HCT116 (cell line): ENCODE results near the gene BNIPL. TPM values are rescaled to one million over a fixed set of nuclear protein-coding genes. Genes with fewer than 3 reads are reported as not detected.

Experiments used
- ATAC-seq: fragments of 200-7000 bp; cut with Tn5 transposase; 2 replicates; pipeline ENCODE4 v1.9.1; 2020; ENCODE audit warnings: mild to moderate bottlenecking, moderate library complexity
- BruUV-seq: library from RNA; stranded (reverse); fragments of 400-500 nt; replicated peaks from 2 replicates; lab custom pipeline; 2021; lab: Mats Ljungman, UMichigan
- CTCF ChIA-PET: fragments of 300-600 bp; sonication (Branson Sonifier 250); formaldehyde crosslinking; loops from one replicate; lab custom pipeline; 2021; ENCODE audit warnings: antibody characterized with exemption; lab: Charles Lee
- POLR2A ChIA-PET: fragments of 300-600, 350-600 bp; sonication (Branson Sonifier 250); formaldehyde crosslinking; loops from one replicate; lab custom pipeline; 2021; ENCODE audit warnings: antibody characterized with exemption; lab: Charles Lee
- RAD21 ChIA-PET, 2 experiments: fragments of 300-600 bp; sonication (Branson Sonifier 250); formaldehyde crosslinking; loops; one replicate each; lab custom pipeline; 2023; ENCODE audit warnings: low total read pairs in 2 of 2; ENCODE audit not compliant: uncharacterized antibody in 2 of 2, unreplicated experiment in 2 of 2, low non-redundant PET in 1 of 2; lab: Charles Lee
- DNase-seq: peaks from one replicate; pipeline ENCODE4 v3.0.0-alpha.2; 2010; ENCODE audit warnings: low read depth, low spot score
- H2AFZ ChIP-seq: fragments of 200-600 bp; shearing (Covaris generic), sonication (generic); 2 replicates; pipeline ENCODE4 v1.6.1; 2017; ENCODE audit warnings: low read depth, mixed run types, mixed read lengths, antibody characterized with exemption, low read length; ENCODE audit not compliant: poor library complexity, severe bottlenecking
- H3K27ac ChIP-seq: 2 replicates; pipeline ENCODE4 v1.5.1; 2012; ENCODE audit warnings: low read depth, low read length
- H3K27me3 ChIP-seq: fragments of 200-600 bp; sonication (generic); 2 replicates; pipeline ENCODE4 v1.6.1; 2016; ENCODE audit warnings: mixed run types, low read length, mixed read lengths; ENCODE audit not compliant: insufficient read depth
- H3K36me3 ChIP-seq, 2 experiments: fragments of 200-500 bp in 1 of 2; fragments of 200-600 bp in 1 of 2; sonication (Bioruptor generic) in 1 of 2; sonication (generic) in 1 of 2; 2 replicates each; pipeline versions ENCODE4 v1.5.1 to v1.6.1; 2014 to 2016; ENCODE audit warnings: low read length in 2 of 2, inconsistent platforms in 1 of 2, mixed read lengths in 1 of 2, mixed run types in 1 of 2; ENCODE audit not compliant: insufficient read depth in 2 of 2, control insufficient read depth in 1 of 2
- H3K4me1 ChIP-seq, 2 experiments: fragments of 200-600 bp in 1 of 2; sonication (generic) in 1 of 2; 2 replicates each; pipeline versions ENCODE4 v1.5.1 to v1.6.1; 2012 to 2017; ENCODE audit warnings: low read length in 2 of 2, inconsistent platforms in 1 of 2, mild to moderate bottlenecking in 1 of 2, mixed read lengths in 1 of 2, mixed run types in 1 of 2, moderate library complexity in 1 of 2; ENCODE audit not compliant: insufficient read depth in 2 of 2, control insufficient read depth in 1 of 2
- H3K4me2 ChIP-seq: fragments of 200-600 bp; sonication (generic); 2 replicates; pipeline ENCODE4 v1.6.1; 2017; ENCODE audit warnings: mixed run types, low read length, mixed read lengths
- H3K4me3 ChIP-seq, 2 experiments: fragments of 200-600 bp in 1 of 2; sonication (generic) in 1 of 2; replicated peaks in 1 of 2; 2 replicates each; pipeline ENCODE4 v1.5.1; 2011 to 2016; ENCODE audit warnings: low read length in 2 of 2, control low read depth in 1 of 2, low read depth in 1 of 2, mild to moderate bottlenecking in 1 of 2, mixed read lengths in 1 of 2, mixed run types in 1 of 2
- H3K79me2 ChIP-seq: fragments of 200-600 bp; sonication (generic); 2 replicates; pipeline ENCODE4 v1.6.1; 2017; ENCODE audit warnings: mild to moderate bottlenecking, mixed run types, low read length, moderate library complexity, mixed read lengths; ENCODE audit not compliant: insufficient read depth
- H3K9ac ChIP-seq: fragments of 200-600 bp; sonication (generic); 2 replicates; pipeline ENCODE4 v1.6.1; 2016; ENCODE audit warnings: low read length, mixed read lengths
- H3K9me2 ChIP-seq: fragments of 200-600 bp; sonication (generic), shearing (Covaris generic); 2 replicates; pipeline ENCODE4 v1.6.1; 2017; ENCODE audit warnings: mixed run types, mild to moderate bottlenecking, moderate library complexity; ENCODE audit not compliant: insufficient read depth
- H3K9me3 ChIP-seq, 2 experiments: fragments of 200-500 bp in 1 of 2; fragments of 200-600 bp in 1 of 2; sonication (Bioruptor generic) in 1 of 2; sonication (generic) in 1 of 2; 2 replicates each; pipeline ENCODE4 v1.6.1; 2014 to 2017; ENCODE audit warnings: low read length in 2 of 2, mixed read lengths in 2 of 2, inconsistent platforms in 1 of 2, low read depth in 1 of 2, mild to moderate bottlenecking in 1 of 2, mixed run types in 1 of 2, moderate library complexity in 1 of 2; ENCODE audit not compliant: control insufficient read depth in 1 of 2, insufficient read depth in 1 of 2
- H4K20me1 ChIP-seq: fragments of 200-600 bp; sonication (generic), shearing (Covaris generic); 2 replicates; pipeline ENCODE4 v1.6.1; 2017; ENCODE audit warnings: mixed run types, mild to moderate bottlenecking, moderate library complexity; ENCODE audit not compliant: insufficient read depth
- CBX3 ChIP-seq: IDR thresholded peaks from 2 replicates; pipeline ENCODE4 v1.6.1; 2012; ENCODE audit warnings: low read depth
- CEBPB ChIP-seq: IDR thresholded peaks from 2 replicates; pipeline ENCODE4 v1.6.1; 2012; ENCODE audit warnings: low read depth
- EGR1 ChIP-seq: IDR thresholded peaks from 2 replicates; pipeline ENCODE4 v1.6.1; 2012; ENCODE audit warnings: low read depth
- ELF1 ChIP-seq: IDR thresholded peaks from 2 replicates; pipeline ENCODE4 v1.6.1; 2012; ENCODE audit warnings: low read depth, borderline replicate concordance
- EZH2 ChIP-seq: fragments of 200-600 bp; sonication (generic); IDR thresholded peaks from 2 replicates; pipeline ENCODE4 v1.6.1; 2017; ENCODE audit warnings: antibody characterized with exemption, mixed run types
- EZH2phosphoT487 ChIP-seq: fragments of 200-600 bp; IDR thresholded peaks from 2 replicates; pipeline ENCODE4 v1.6.1; 2018; ENCODE audit warnings: antibody characterized with exemption, borderline replicate concordance
- FOSL1 ChIP-seq: IDR thresholded peaks from 2 replicates; pipeline ENCODE4 v1.6.1; 2012; ENCODE audit warnings: low read depth
- MAX ChIP-seq: IDR thresholded peaks from 2 replicates; pipeline ENCODE4 v1.6.1; 2012
- POLR2A ChIP-seq: IDR thresholded peaks from 2 replicates; pipeline ENCODE4 v1.7.0; 2011; ENCODE audit warnings: borderline replicate concordance; ENCODE audit not compliant: insufficient read depth, insufficient read length; ENCODE audit errors: extremely low read depth
- POLR2AphosphoS5 ChIP-seq: IDR thresholded peaks from 2 replicates; pipeline ENCODE4 v1.6.1; 2011; ENCODE audit warnings: mild to moderate bottlenecking, low read depth, low read length, moderate library complexity
- RAD21 ChIP-seq: IDR thresholded peaks from 2 replicates; pipeline ENCODE4 v1.6.1; 2012; ENCODE audit warnings: low read depth, mild to moderate bottlenecking
- SIN3A ChIP-seq: IDR thresholded peaks from 2 replicates; pipeline ENCODE4 v1.6.1; 2012; ENCODE audit warnings: low read depth
- SP1 ChIP-seq: IDR thresholded peaks from 2 replicates; pipeline ENCODE4 v1.6.1; 2012; ENCODE audit warnings: low read depth
- SRF ChIP-seq: IDR thresholded peaks from 2 replicates; pipeline ENCODE4 v1.6.1; 2012; ENCODE audit warnings: low read depth
- TCF7L2 ChIP-seq: IDR thresholded peaks from 2 replicates; pipeline ENCODE4 v1.7.0; 2011; ENCODE audit warnings: borderline replicate concordance, inconsistent platforms; ENCODE audit not compliant: insufficient read depth, insufficient read length; ENCODE audit errors: extremely low read depth
- YY1 ChIP-seq: IDR thresholded peaks from 2 replicates; pipeline ENCODE4 v1.6.1; 2011; ENCODE audit warnings: low read length, low read depth, moderate library complexity, mild to moderate bottlenecking; ENCODE audit not compliant: insufficient replicate concordance; ENCODE audit errors: extremely low read depth
- ZFX ChIP-seq: fragments of 450-650 bp; IDR thresholded peaks from 2 replicates; pipeline ENCODE4 v1.6.1; 2017
- ZNF274 ChIP-seq: fragments of 200-500 bp; sonication (Bioruptor generic); IDR thresholded peaks from 2 replicates; pipeline ENCODE4 v1.6.1; 2014; ENCODE audit warnings: mild to moderate bottlenecking, low read depth, low read length, inconsistent platforms
- intact Hi-C: fragments of 100-400 bp; cut with micrococcal nuclease; formaldehyde crosslinking; loops from 2 replicates; pipeline ENCODE4 v1.10.0; 2022
- total RNA-seq: library from RNA; stranded (reverse); gene quantifications from one replicate; pipeline ENCODE4 v1.2.1, GENCODE V29; 2021; ENCODE audit not compliant: unreplicated experiment
- TF ChIP-seq, protein P1 (sequence below): IDR thresholded peaks from 2 replicates; pipeline ENCODE4 v1.6.1; 2012
- TF ChIP-seq, protein P2 (sequence below): IDR thresholded peaks from 2 replicates; pipeline ENCODE4 v1.6.1; 2011; ENCODE audit warnings: mild to moderate bottlenecking, low read length, moderate library complexity; ENCODE audit not compliant: insufficient replicate concordance; ENCODE audit errors: extremely low read depth

BNIPL gene
- total RNA-seq, 1 experiment from 2014 or later, result 0.86 TPM

DNA sequence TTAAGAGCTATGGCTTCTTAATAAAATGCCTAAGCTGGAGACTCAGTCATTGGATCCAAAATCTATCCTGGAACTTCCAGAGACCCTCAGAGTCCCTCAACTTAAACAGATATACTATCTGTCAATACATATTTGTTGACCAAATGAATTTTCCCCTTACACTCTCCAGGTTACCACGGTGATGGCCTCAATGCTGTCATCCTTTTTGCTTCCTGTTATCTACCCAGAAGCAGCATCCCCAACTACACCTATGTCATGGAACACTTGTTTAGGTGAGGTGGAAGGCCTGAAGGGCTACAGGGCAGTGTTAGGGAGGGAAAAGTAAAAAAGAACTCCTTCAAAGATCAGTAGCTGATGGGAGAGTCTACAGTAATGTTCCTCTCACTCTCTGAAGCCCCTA is 6.8 kb downstream of the BNIPL start:
- BruUV-seq, result no TSS peak
- Histone ChIP-seq H3K27me3 (no peaks in the 10 kb centered on the region), H2AFZ (no peak overlapping the region), H3K27ac (no peak overlapping the region), H3K79me2 (no peaks in the 10 kb centered on the region), H3K4me1 (no peaks in the 10 kb centered on the region), H3K4me2 (no peak overlapping the region), H3K36me3 (no peaks in the 10 kb centered on the region), H3K9me3 (no peaks in the 10 kb centered on the region), H4K20me1 (no peaks in the 10 kb centered on the region), H3K9me2 (no peaks in the 10 kb centered on the region), H3K9ac (no peak overlapping the region), H3K4me3 (no peak overlapping the region)
- CTCF ChIA-PET, result interaction anchor here (1.0 to 2.5 kb wide), 2 partner anchors 18 to 28 kb away, joined by 3 to 6 read pairs; no protein-coding TSS in a partner anchor
- RAD21 ChIA-PET, result no interaction called here
- POLR2A ChIA-PET, result no interaction called here
- no peak for ATAC-seq
- DNase-seq, result no peak
- TF ChIP-seq POLR2AphosphoS5, result no peak
- intact Hi-C loops, result no loop called here

DNA sequence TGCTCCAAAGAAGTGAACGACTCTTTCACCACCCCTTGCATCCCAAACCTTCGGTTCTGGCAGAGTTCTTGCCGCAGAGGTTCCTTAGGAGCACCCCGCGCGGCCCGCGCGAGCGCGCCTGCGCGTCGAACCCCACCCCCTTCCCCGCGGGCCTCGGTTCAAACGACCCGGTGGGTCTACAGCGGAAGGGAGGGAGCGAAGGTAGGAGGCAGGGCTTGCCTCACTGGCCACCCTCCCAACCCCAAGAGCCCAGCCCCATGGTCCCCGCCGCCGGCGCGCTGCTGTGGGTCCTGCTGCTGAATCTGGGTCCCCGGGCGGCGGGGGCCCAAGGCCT is 11.2 kb downstream of the BNIPL start, which contains the start of gene C1orf56:
Gene C1orf56 (plus strand): TSS at position 161 of the 334 bp plus-strand sequence. CDS start 97 bp downstream, at position 258.
- CTCF ChIA-PET, result no interaction called here
- no peak within 1 kb of the TSS for H2AFZ ChIP-seq
- no peaks in the 10 kb centered on the region for H3K4me1 ChIP-seq
- ATAC-seq, result no peak
- DNase-seq, result no peak
- no peak within 1 kb of the TSS for H3K4me2 ChIP-seq
- H3K9me2 ChIP-seq, result no peaks in the 10 kb centered on the region
- no peaks in the 10 kb centered on the region for H4K20me1 ChIP-seq
- H3K9me3 ChIP-seq, result no peaks in the 10 kb centered on the region
- H3K27ac ChIP-seq, result no peak within 1 kb of the TSS
- TF ChIP-seq SRF (no peak), CBX3 (no peak), EZH2 (no peak), ZNF274 (no peak), TCF7L2 (no peak), RAD21 (no peak), SP1 (no peak), ELF1 (no peak), SIN3A (no peak), MAX (no peak), POLR2A (no peak), EGR1 (no peak), ZFX (no peak), EZH2phosphoT487 (no peak), FOSL1 (no peak), CEBPB (no peak), YY1 (no peak)
- TF ChIP-seq, protein P1, sequence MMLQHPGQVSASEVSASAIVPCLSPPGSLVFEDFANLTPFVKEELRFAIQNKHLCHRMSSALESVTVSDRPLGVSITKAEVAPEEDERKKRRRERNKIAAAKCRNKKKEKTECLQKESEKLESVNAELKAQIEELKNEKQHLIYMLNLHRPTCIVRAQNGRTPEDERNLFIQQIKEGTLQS, result no peak
- TF ChIP-seq, protein P2, sequence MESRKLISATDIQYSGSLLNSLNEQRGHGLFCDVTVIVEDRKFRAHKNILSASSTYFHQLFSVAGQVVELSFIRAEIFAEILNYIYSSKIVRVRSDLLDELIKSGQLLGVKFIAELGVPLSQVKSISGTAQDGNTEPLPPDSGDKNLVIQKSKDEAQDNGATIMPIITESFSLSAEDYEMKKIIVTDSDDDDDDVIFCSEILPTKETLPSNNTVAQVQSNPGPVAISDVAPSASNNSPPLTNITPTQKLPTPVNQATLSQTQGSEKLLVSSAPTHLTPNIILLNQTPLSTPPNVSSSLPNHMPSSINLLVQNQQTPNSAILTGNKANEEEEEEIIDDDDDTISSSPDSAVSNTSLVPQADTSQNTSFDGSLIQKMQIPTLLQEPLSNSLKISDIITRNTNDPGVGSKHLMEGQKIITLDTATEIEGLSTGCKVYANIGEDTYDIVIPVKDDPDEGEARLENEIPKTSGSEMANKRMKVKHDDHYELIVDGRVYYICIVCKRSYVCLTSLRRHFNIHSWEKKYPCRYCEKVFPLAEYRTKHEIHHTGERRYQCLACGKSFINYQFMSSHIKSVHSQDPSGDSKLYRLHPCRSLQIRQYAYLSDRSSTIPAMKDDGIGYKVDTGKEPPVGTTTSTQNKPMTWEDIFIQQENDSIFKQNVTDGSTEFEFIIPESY, result no peak
- TF ChIP-seq, all 23 proteins: peak for 0
- ChIA-PET POLR2A (no interaction called here), RAD21 (no interaction called here)
- H3K9ac ChIP-seq, result no peak within 1 kb of the TSS
- no TSS peak for BruUV-seq
- H3K27me3 ChIP-seq, result no peaks in the 10 kb centered on the region
- H3K79me2 ChIP-seq, result no peaks in the 10 kb centered on the region
- peaks cover 2 to 5% of the 10 kb centered on the region in 2 experiments; a peak in 3 of 4 replicates for H3K36me3 ChIP-seq
- intact Hi-C loops, result no loop called here
- H3K4me3 ChIP-seq, result no peak within 1 kb of the TSS
